CMK (cell line): ENCODE data around the gene NOS1.

Experiments
- DNase-seq: peaks from one replicate; pipeline ENCODE4 v3.0.0-alpha.2; 2010; ENCODE audit warnings: low read depth

NOS1 gene

GRCh38 chr12:117363953-117364486, 2.6 kb upstream of the NOS1 start:
- no peak for DNase-seq

GRCh38 chr12:117363056-117363662, 1.7 kb upstream of the NOS1 start:
- no peak for DNase-seq

GRCh38 chr12:117362391-117362790, 965 bp upstream of the NOS1 start:
- DNase-seq = no peak

GRCh38 chr12:117361905-117362304, 479 bp upstream of the NOS1 start:
- no peak for DNase-seq

GRCh38 chr12:117360551-117361346, 677 bp downstream of the NOS1 start:
- no peak for DNase-seq

GRCh38 chr12:117360222-117360550, 1.2 kb downstream of the NOS1 start:
- no peak for DNase-seq

- no peak for DNase-seq
Observed at GRCh38 chr12:117359029-117359845, 2.2 kb downstream of the NOS1 start.

GRCh38 chr12:117356048-117356447, 5.4 kb downstream of the NOS1 start:
- DNase-seq = no peak

- no peak for DNase-seq
Observed at GRCh38 chr12:117352883-117353282, 8.5 kb downstream of the NOS1 start.

GRCh38 chr12:117352206-117352605, 9.2 kb downstream of the NOS1 start:
- no peak for DNase-seq

GRCh38 chr12:117350140-117350539, 11.3 kb downstream of the NOS1 start:
- DNase-seq = no peak

GRCh38 chr12:117347588-117347987, 13.8 kb downstream of the NOS1 start:
- DNase-seq = no peak

GRCh38 chr12:117344716-117345115, 16.7 kb downstream of the NOS1 start:
- DNase-seq = no peak

GRCh38 chr12:117343849-117344248, 17.6 kb downstream of the NOS1 start:
- no peak for DNase-seq

GRCh38 chr12:117343296-117343695, 18.1 kb downstream of the NOS1 start:
- no peak for DNase-seq

- no peak for DNase-seq
Observed at GRCh38 chr12:117342682-117343081, 18.7 kb downstream of the NOS1 start.

GRCh38 chr12:117342247-117342646, 19.2 kb downstream of the NOS1 start:
- no peak for DNase-seq

- no peak for DNase-seq
Observed at GRCh38 chr12:117339104-117339503, 22.3 kb downstream of the NOS1 start.

GRCh38 chr12:117334855-117335587, 26.4 kb downstream of the NOS1 start:
- no peak for DNase-seq

GRCh38 chr12:117334051-117334450, 27.4 kb downstream of the NOS1 start:
- DNase-seq = no peak

- DNase-seq = no peak
Observed at GRCh38 chr12:117333331-117333881, 28.0 kb downstream of the NOS1 start.

- no peak for DNase-seq
Observed at GRCh38 chr12:117331691-117332090, 29.7 kb downstream of the NOS1 start.
